OCI-LY7 (cell line): ENCODE measurements around the gene NIPBL. TPM values are rescaled to one million over a fixed set of nuclear protein-coding genes. Genes with fewer than 3 reads are reported as not detected.

Experiments
- BruUV-seq: library from RNA; stranded (reverse); fragments of 400-500 nt; replicated peaks from 2 replicates; lab custom pipeline; 2021; lab: Mats Ljungman, UMichigan
- CTCF ChIA-PET: fragments of 300-600 bp; sonication (Branson Sonifier 250); formaldehyde crosslinking; loops from one replicate; lab custom pipeline; 2022; ENCODE audit warnings: antibody characterized with exemption; ENCODE audit not compliant: unreplicated experiment; lab: Charles Lee
- POLR2A ChIA-PET: fragments of 300-600 bp; sonication (Branson Sonifier 250); formaldehyde crosslinking; loops from one replicate; lab custom pipeline; 2022; ENCODE audit warnings: antibody characterized with exemption; lab: Charles Lee
- DNase-seq: peaks from one replicate; pipeline ENCODE4 v3.0.0-alpha.2; 2015; ENCODE audit warnings: low spot score
- H2AFZ ChIP-seq: fragments of 200-600 bp; sonication (generic), shearing (Covaris generic); 2 replicates; pipeline ENCODE4 v1.6.1; 2014; ENCODE audit warnings: mild to moderate bottlenecking, antibody characterized with exemption, low read length, moderate library complexity
- H3K27ac ChIP-seq: fragments of 200-600 bp; sonication (generic); 2 replicates; pipeline ENCODE4 v1.5.1; 2014; ENCODE audit warnings: mixed run types, low read depth, mild to moderate bottlenecking, moderate library complexity, low read length, inconsistent platforms; ENCODE audit not compliant: poor library complexity, severe bottlenecking
- H3K36me3 ChIP-seq: fragments of 200-600 bp; sonication (generic); 2 replicates; pipeline ENCODE4 v1.6.1; 2014; ENCODE audit warnings: mild to moderate bottlenecking, antibody characterized with exemption, low read length, moderate library complexity, mixed read lengths; ENCODE audit not compliant: insufficient read depth
- H3K4me1 ChIP-seq: fragments of 200-600 bp; sonication (generic); 2 replicates; pipeline ENCODE4 v1.5.1; 2014; ENCODE audit warnings: mild to moderate bottlenecking, low read length; ENCODE audit not compliant: insufficient read depth, poor library complexity, severe bottlenecking
- H3K4me2 ChIP-seq: fragments of 200-600 bp; sonication (generic); 2 replicates; pipeline ENCODE4 v1.6.1; 2014; ENCODE audit warnings: mild to moderate bottlenecking, low read length
- H3K4me3 ChIP-seq: fragments of 200-600 bp; sonication (generic); 2 replicates; pipeline ENCODE4 v1.5.1; 2014; ENCODE audit warnings: mild to moderate bottlenecking, low read depth, low read length; ENCODE audit not compliant: poor library complexity, severe bottlenecking
- H3K79me2 ChIP-seq: fragments of 200-600 bp; sonication (generic); 2 replicates; pipeline ENCODE4 v1.6.1; 2016; ENCODE audit warnings: low read depth, mild to moderate bottlenecking, low read length, moderate library complexity, mixed read lengths; ENCODE audit not compliant: insufficient read depth
- H3K9me2 ChIP-seq: fragments of 200-600 bp; sonication (generic); 2 replicates; pipeline ENCODE4 v1.6.1; 2016; ENCODE audit warnings: mild to moderate bottlenecking, low read length, mixed read lengths; ENCODE audit not compliant: insufficient read depth
- H3K9me3 ChIP-seq: fragments of 200-600 bp; sonication (generic); 2 replicates; pipeline ENCODE4 v1.6.1; 2014; ENCODE audit warnings: mild to moderate bottlenecking, mixed run types, low read length, mixed read lengths
- H4K20me1 ChIP-seq: fragments of 200-600 bp; sonication (generic); 2 replicates; pipeline ENCODE4 v1.6.1; 2014; ENCODE audit warnings: mild to moderate bottlenecking, antibody characterized with exemption, low read length, moderate library complexity, mixed read lengths; ENCODE audit not compliant: insufficient read depth
- EZH2phosphoT487 ChIP-seq: fragments of 200-600 bp; sonication (generic); IDR thresholded peaks from 2 replicates; pipeline ENCODE4 v1.6.1; 2018; ENCODE audit warnings: low read depth, borderline replicate concordance, mild to moderate bottlenecking, mixed run types, antibody characterized with exemption, low read length, moderate library complexity, mixed read lengths
- intact Hi-C: fragments of 100-400 bp; cut with micrococcal nuclease; formaldehyde crosslinking; loops from one replicate; pipeline ENCODE4 v1.10.0; 2022; ENCODE audit not compliant: unreplicated experiment
- total RNA-seq, 2 experiments: library from RNA; depleted of rRNA in 1 of 2; stranded (reverse); fragments of >200 nt in 1 of 2; shearing (Covaris generic) in 1 of 2; gene quantifications; 2 replicates each; pipeline ENCODE4 v1.2.3, GENCODE V29; 2014 to 2022
- TF ChIP-seq, protein P1 (sequence below): fragments of 200-600 bp; sonication (generic); conservative IDR thresholded peaks from 2 replicates; pipeline ENCODE4 v1.5.1; 2014; ENCODE audit warnings: mild to moderate bottlenecking, antibody characterized with exemption, low read length, moderate library complexity, mixed read lengths

The NIPBL gene
- total RNA-seq, 2 experiments from 2014 or later, result 24.9 to 56.1 TPM

DNA sequence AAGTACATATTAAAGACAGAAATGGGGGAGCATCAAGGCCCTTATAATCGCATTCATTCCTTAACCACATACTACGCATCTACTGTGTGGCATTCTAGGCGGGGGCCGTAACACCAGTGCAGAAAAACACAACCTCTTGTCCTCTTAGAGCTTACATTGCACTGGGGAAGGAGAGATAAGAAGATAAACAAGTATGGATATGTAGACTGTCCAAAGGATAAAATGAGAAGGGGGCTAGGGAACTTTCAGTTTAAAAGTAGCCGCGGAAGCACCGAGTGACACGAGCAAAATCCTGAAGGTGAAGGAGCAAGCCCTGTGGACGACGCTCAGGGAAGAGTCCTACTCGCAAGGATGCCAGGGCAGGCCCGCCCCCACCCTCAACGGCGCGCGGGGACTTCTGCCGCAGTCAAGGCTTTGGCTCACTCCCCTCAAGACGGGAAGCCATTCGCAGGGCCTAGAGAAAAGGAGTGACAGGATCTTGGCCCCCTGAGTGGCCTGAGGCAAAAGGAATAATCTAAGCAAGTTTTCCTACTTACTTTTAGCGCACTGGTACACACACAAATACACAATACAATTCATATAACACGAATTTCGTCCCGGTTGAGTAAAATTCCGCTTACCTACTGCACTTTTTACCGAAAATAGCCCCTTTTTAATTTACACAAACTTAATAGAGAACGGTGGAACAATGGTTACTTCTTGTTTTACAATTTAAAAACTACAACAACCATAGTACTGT lies 1.3 kb upstream of the NIPBL start:
- H3K4me2 ChIP-seq, result peak overlapping the region; percentile 98
- CTCF ChIA-PET, result no interaction called here
- H3K27ac ChIP-seq, result peak overlapping the region; percentile 91
- intact Hi-C loops, result loop anchor here (5.0 to 10.0 kb wide), 5 partner anchors 67 to 1960 kb away; partner anchors contain the start of genes BRIX1 and RAD1
- no peaks in the 10 kb centered on the region for H3K9me2 ChIP-seq
- POLR2A ChIA-PET, result interaction anchor here (0.6 to 2.3 kb wide), 5 partner anchors 7 to 852 kb away, joined by 3 to 11 read pairs (median 5); no protein-coding TSS in a partner anchor
- peaks cover 64% of the 10 kb centered on the region for H4K20me1 ChIP-seq
- BruUV-seq, result no TSS peak
- H3K9me3 ChIP-seq, result no peaks in the 10 kb centered on the region
- peak; percentile 63 for DNase-seq
- TF ChIP-seq, protein P1, sequence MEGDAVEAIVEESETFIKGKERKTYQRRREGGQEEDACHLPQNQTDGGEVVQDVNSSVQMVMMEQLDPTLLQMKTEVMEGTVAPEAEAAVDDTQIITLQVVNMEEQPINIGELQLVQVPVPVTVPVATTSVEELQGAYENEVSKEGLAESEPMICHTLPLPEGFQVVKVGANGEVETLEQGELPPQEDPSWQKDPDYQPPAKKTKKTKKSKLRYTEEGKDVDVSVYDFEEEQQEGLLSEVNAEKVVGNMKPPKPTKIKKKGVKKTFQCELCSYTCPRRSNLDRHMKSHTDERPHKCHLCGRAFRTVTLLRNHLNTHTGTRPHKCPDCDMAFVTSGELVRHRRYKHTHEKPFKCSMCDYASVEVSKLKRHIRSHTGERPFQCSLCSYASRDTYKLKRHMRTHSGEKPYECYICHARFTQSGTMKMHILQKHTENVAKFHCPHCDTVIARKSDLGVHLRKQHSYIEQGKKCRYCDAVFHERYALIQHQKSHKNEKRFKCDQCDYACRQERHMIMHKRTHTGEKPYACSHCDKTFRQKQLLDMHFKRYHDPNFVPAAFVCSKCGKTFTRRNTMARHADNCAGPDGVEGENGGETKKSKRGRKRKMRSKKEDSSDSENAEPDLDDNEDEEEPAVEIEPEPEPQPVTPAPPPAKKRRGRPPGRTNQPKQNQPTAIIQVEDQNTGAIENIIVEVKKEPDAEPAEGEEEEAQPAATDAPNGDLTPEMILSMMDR, result no peak
- no peak for TF ChIP-seq EZH2phosphoT487
- no peak overlapping the region for H2AFZ ChIP-seq
- peaks cover 96% of the 10 kb centered on the region for H3K79me2 ChIP-seq
- peaks cover 21% of the 10 kb centered on the region for H3K36me3 ChIP-seq
- peaks cover 49% of the 10 kb centered on the region for H3K4me1 ChIP-seq
- H3K4me3 ChIP-seq, result peak overlapping the region; percentile 82

DNA sequence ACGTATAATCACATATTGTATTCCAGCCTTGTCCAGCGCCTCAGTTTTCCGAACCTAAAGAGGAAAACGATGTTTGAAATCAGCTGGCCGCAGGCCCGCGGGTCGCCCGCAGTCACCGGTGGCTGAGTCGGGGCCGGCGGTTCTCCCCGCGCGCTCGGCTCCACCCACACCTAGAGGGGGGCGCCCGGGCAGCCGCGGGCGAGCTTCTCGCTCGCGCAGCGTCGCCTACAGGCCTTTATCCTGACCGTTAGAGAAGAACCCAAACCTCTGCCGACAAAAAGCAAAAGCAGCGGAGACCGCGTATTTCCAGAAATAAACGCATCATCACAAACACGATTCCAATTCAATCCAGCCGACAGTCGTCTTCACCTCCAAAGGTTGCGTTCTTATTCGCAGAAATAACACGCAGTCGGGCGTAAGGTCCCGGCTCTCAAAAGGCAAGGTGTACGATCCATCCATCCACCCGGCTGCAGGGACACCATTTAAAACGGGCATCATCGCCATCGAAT lies 725 bp upstream of the NIPBL start:
- Histone ChIP-seq H2AFZ (peak overlapping the region; percentile 69; the same call in 1 of the 2 replicates), H4K20me1 (peaks cover 70% of the 10 kb centered on the region), H3K4me2 (peak overlapping the region; percentile 98), H3K9me2 (no peaks in the 10 kb centered on the region), H3K4me1 (peaks cover 49% of the 10 kb centered on the region), H3K4me3 (peak overlapping the region; percentile 82), H3K79me2 (peaks cover 96% of the 10 kb centered on the region), H3K27ac (peak overlapping the region; percentile 91), H3K36me3 (peaks cover 17% of the 10 kb centered on the region), H3K9me3 (no peaks in the 10 kb centered on the region)
- BruUV-seq, result no TSS peak
- DNase-seq, result peak; percentile 87
- TF ChIP-seq, protein P1, result peak; percentile 74
- no peak for TF ChIP-seq EZH2phosphoT487
- ChIA-PET CTCF (no interaction called here), POLR2A (interaction anchor here (0.8 to 2.3 kb wide), 4 partner anchors 8 to 461 kb away, joined by 3 to 11 read pairs (median 5); no protein-coding TSS in a partner anchor)
- intact Hi-C loops, result loop anchor here (1.0 to 10.0 kb wide), 6 partner anchors 66 to 1961 kb away; partner anchors contain the start of genes BRIX1 and RAD1
